Measurements from ENCODE around the gene FAM221A.
A peak's percentile ranks its signal among the peaks of the same experiment; 100 is the strongest.
"Not testable (repeated sequence)": the region's sequence is repeated elsewhere in the genome, so short reads cannot be mapped to it uniquely, and the experiment has no call there.

The FAM221A gene

GRCh38 chr7:23700046-23700445 lies 20.0 kb downstream of the FAM221A start:
- DNase-seq (ENCODE audit: insufficient read length, low spot score) (no peak), FAIRE-seq (no peak)

- no peak for FAIRE-seq
- DNase-seq (ENCODE audit: insufficient read length, low spot score), result no peak
These were observed 29.2 kb downstream of the FAM221A start for GRCh38 chr7:23709081-23709750.

GRCh38 chr7:23710000-23710399 lies 30.0 kb downstream of the FAM221A start, which contains the start of gene STK31:
STK31 (plus strand) TSS chr7:23710219; CDS start chr7:23710286, 67 bp downstream.
- FAIRE-seq (no peak), DNase-seq (ENCODE audit: insufficient read length, low spot score) (no peak)

GRCh38 chr7:23712368-23713284 lies 32.6 kb downstream of the FAM221A start:
- FAIRE-seq, result no peak

GRCh38 chr7:23713285-23714149 lies 33.5 kb downstream of the FAM221A start:
- DNase-seq (ENCODE audit: insufficient read length, low spot score) (peak; percentile 35), FAIRE-seq (peak; percentile 26)

More at GRCh38 chr7:23712368-23713284, 32.6 kb downstream of the FAM221A start:
- peak; percentile 54 for DNase-seq (ENCODE audit: insufficient read length, low spot score)

- DNase-seq (ENCODE audit: insufficient read length, low spot score) (no peak), FAIRE-seq (no peak)
These were observed 34.1 kb downstream of the FAM221A start for GRCh38 chr7:23714150-23714464.

- no peak for DNase-seq (ENCODE audit: insufficient read length, low spot score)
- FAIRE-seq, result no peak
These were observed 34.6 kb downstream of the FAM221A start for GRCh38 chr7:23714579-23714978.

- DNase-seq (ENCODE audit: insufficient read length, low spot score) (no peak), FAIRE-seq (no peak)
These were observed 35.1 kb downstream of the FAM221A start for GRCh38 chr7:23715099-23715498.

GRCh38 chr7:23717788-23718187 lies 37.8 kb downstream of the FAM221A start:
- no peak for FAIRE-seq
- no peak for DNase-seq (ENCODE audit: insufficient read length, low spot score)

GRCh38 chr7:23721456-23721855 lies 41.5 kb downstream of the FAM221A start:
- FAIRE-seq (no peak), DNase-seq (ENCODE audit: insufficient read length, low spot score) (no peak)

- not testable (repeated sequence) for FAIRE-seq; DNase-seq (ENCODE audit: insufficient read length, low spot score)
These were observed 42.7 kb downstream of the FAM221A start for GRCh38 chr7:23722587-23723216.

- not testable (repeated sequence) for DNase-seq (ENCODE audit: insufficient read length, low spot score); FAIRE-seq
These were observed 44.1 kb downstream of the FAM221A start for GRCh38 chr7:23724113-23724512.

- no peak for DNase-seq (ENCODE audit: insufficient read length, low spot score)
- FAIRE-seq, result no peak
These were observed 62.1 kb downstream of the FAM221A start for GRCh38 chr7:23742051-23742450.

GRCh38 chr7:23743226-23743625 lies 63.2 kb downstream of the FAM221A start:
- no peak for FAIRE-seq
- DNase-seq (ENCODE audit: insufficient read length, low spot score), result no peak

- FAIRE-seq, result no peak
- no peak for DNase-seq (ENCODE audit: insufficient read length, low spot score)
These were observed 66.6 kb downstream of the FAM221A start for GRCh38 chr7:23746629-23747028.

- DNase-seq (ENCODE audit: insufficient read length, low spot score) (no peak), FAIRE-seq (no peak)
These were observed 71.9 kb downstream of the FAM221A start for GRCh38 chr7:23751852-23752251.
